A549 (cell line): ENCODE measurements around the gene PSMB10. TPM values are rescaled to one million over a fixed set of nuclear protein-coding genes. Genes with fewer than 3 reads are reported as not detected.
"Not testable (repeated sequence)": the region's sequence is repeated elsewhere in the genome, so short reads cannot be mapped to it uniquely, and the experiment has no call there.

Experiments used
- ATAC-seq, 2 experiments: fragments of 200-7000 bp in 1 of 2; fragments of >200 bp in 1 of 2; cut with Nextera tagmentation in 1 of 2; cut with Tn5 transposase in 1 of 2; 3 replicates each; pipeline versions ENCODE4 v1.8.0 to v1.9.1; 2018 to 2020; ENCODE audit warnings: mild to moderate bottlenecking in 1 of 2, moderate library complexity in 1 of 2
- CTCF ChIA-PET: fragments of 300-600 bp; sonication (Branson Sonifier 250); formaldehyde crosslinking; extraction: SDS; loops from one replicate; lab custom pipeline; 2021; ENCODE audit warnings: antibody characterized with exemption, inconsistent platforms; lab: Yijun Ruan, JAX
- POLR2A ChIA-PET: fragments of 350-600 bp; formaldehyde crosslinking; extraction: SDS; loops from one replicate; lab custom pipeline; 2021; ENCODE audit warnings: antibody characterized with exemption, inconsistent platforms; lab: Yijun Ruan, JAX
- DNase-seq, 2 experiments: peaks; one replicate each; pipeline versions ENCODE4 v3.0.0 to v3.0.0-alpha.2; 2011 to 2016; ENCODE audit warnings: low read depth in 1 of 2, low spot score in 1 of 2
- FAIRE-seq: peaks from 2 replicates; lab custom pipeline; 2011; peaks lifted over from hg19 to GRCh38; lab: Jason Lieb, UNC
- H3K27ac ChIP-seq, 2 experiments: fragments of >200 bp; sonication (Bioruptor Twin); formaldehyde crosslinking; 3 replicates each; pipeline ENCODE4 v1.5.1; 2016 to 2017
- H3K4me1 ChIP-seq: fragments of >200 bp; sonication (Bioruptor Twin); formaldehyde crosslinking; 3 replicates; pipeline ENCODE4 v1.6.1; 2016
- H3K4me2 ChIP-seq: fragments of >200 bp; sonication (Bioruptor Twin); formaldehyde crosslinking; 3 replicates; pipeline ENCODE4 v1.6.1; 2016
- H3K4me3 ChIP-seq: fragments of >200 bp; sonication (Bioruptor Twin); formaldehyde crosslinking; 3 replicates; pipeline ENCODE4 v1.5.1; 2016
- H3K9me3 ChIP-seq: fragments of >200 bp; sonication (Bioruptor Twin); formaldehyde crosslinking; 3 replicates; pipeline ENCODE4 v1.6.1; 2016
- CBX2 ChIP-seq: fragments of 200-600 bp; sonication (generic); IDR thresholded peaks from 2 replicates; pipeline ENCODE4 v1.6.1; 2016; ENCODE audit warnings: low read depth, mild to moderate bottlenecking, borderline replicate concordance
- CBX8 ChIP-seq: fragments of 200-600 bp; sonication (generic); IDR thresholded peaks from 2 replicates; pipeline ENCODE4 v1.6.1; 2016
- CEBPB ChIP-seq, 2 experiments: fragments of >200 bp in 1 of 2; sonication (Bioruptor Twin) in 1 of 2; formaldehyde crosslinking in 1 of 2; IDR thresholded peaks; 2 replicates each; pipeline ENCODE4 v1.6.1; 2012 to 2016
- EHF ChIP-seq: fragments of 250-450 bp; sonication (Bioruptor Pico); IDR thresholded peaks from 2 replicates; pipeline ENCODE4 v1.5.0; 2020; ENCODE audit warnings: mild to moderate bottlenecking
- ESRRA ChIP-seq: fragments of 150-350 bp; IDR thresholded peaks from 2 replicates; pipeline ENCODE4 v1.6.1; 2014; ENCODE audit warnings: mild to moderate bottlenecking, low read length, borderline replicate concordance
- FOSB ChIP-seq: fragments of 250-450 bp; sonication (Bioruptor Pico); IDR thresholded peaks from 2 replicates; pipeline ENCODE4 v1.5.0; 2020; ENCODE audit warnings: mild to moderate bottlenecking, moderate library complexity
- GATA3 ChIP-seq: IDR thresholded peaks from 2 replicates; pipeline ENCODE4 v1.6.1; 2012; ENCODE audit warnings: borderline replicate concordance
- HDAC2 ChIP-seq: fragments of 200-600 bp; sonication (generic); IDR thresholded peaks from 2 replicates; pipeline ENCODE4 v1.6.1; 2016
- HOXA7 ChIP-seq: fragments of 250-450 bp; sonication (Bioruptor Pico); IDR thresholded peaks from 2 replicates; pipeline ENCODE4 v1.5.0; 2020; ENCODE audit warnings: mild to moderate bottlenecking, moderate library complexity
- HOXB5 ChIP-seq: fragments of 250-450 bp; sonication (Bioruptor Pico); IDR thresholded peaks from 2 replicates; pipeline ENCODE4 v1.5.0; 2020; ENCODE audit warnings: mild to moderate bottlenecking, moderate library complexity
- MAFK ChIP-seq: fragments of 450-650 bp; IDR thresholded peaks from 2 replicates; pipeline ENCODE4 v1.6.1; 2014; ENCODE audit not compliant: partially characterized antibody
- NR3C1 ChIP-seq: fragments of >200 bp; sonication (Bioruptor Twin); formaldehyde crosslinking; IDR thresholded peaks from 3 replicates; pipeline ENCODE4 v1.6.1; 2017
- PHF8 ChIP-seq: fragments of 200-600 bp; sonication (generic); IDR thresholded peaks from 2 replicates; pipeline ENCODE4 v1.6.1; 2016; ENCODE audit warnings: low read depth, mild to moderate bottlenecking, antibody characterized with exemption, moderate library complexity, borderline replicate concordance
- POLR2A ChIP-seq: IDR thresholded peaks from 2 replicates; pipeline ENCODE4 v1.6.1; 2012; ENCODE audit warnings: mild to moderate bottlenecking, low read length
- RARB ChIP-seq: fragments of 250-450 bp; sonication (Bioruptor Pico); IDR thresholded peaks from 2 replicates; pipeline ENCODE4 v1.8.0; 2021; ENCODE audit warnings: mild to moderate bottlenecking, moderate library complexity
- RCOR1 ChIP-seq: fragments of 150-350 bp; IDR thresholded peaks from 2 replicates; pipeline ENCODE4 v1.6.1; 2014; ENCODE audit warnings: antibody characterized with exemption, low read length, low read depth
- RFX5 ChIP-seq: fragments of 450-650 bp; IDR thresholded peaks from 2 replicates; pipeline ENCODE4 v1.7.1; 2014; ENCODE audit warnings: antibody characterized with exemption, mild to moderate bottlenecking, moderate library complexity
- RNF2 ChIP-seq: fragments of 200-600 bp; sonication (generic); IDR thresholded peaks from 2 replicates; pipeline ENCODE4 v1.6.1; 2016; ENCODE audit warnings: low read depth, mild to moderate bottlenecking, antibody characterized with exemption, moderate library complexity, borderline replicate concordance
- SMC3 ChIP-seq: fragments of >200 bp; sonication (Bioruptor Twin); formaldehyde crosslinking; IDR thresholded peaks from 3 replicates; pipeline ENCODE4 v1.6.1; 2018; ENCODE audit warnings: inconsistent platforms
- ZFP36 ChIP-seq: fragments of 450-650 bp; IDR thresholded peaks from 2 replicates; pipeline ENCODE4 v1.6.1; 2014; ENCODE audit warnings: borderline replicate concordance; ENCODE audit not compliant: partially characterized antibody
- ZNF302 ChIP-seq: fragments of 250-450 bp; sonication (Bioruptor Pico); IDR thresholded peaks from 2 replicates; pipeline ENCODE4 v1.9.0; 2021; ENCODE audit warnings: inconsistent platforms, mild to moderate bottlenecking, moderate library complexity
- WGBS: methylation state at CpG from one replicate; pipeline ENCODE4 v1.1.6; 2017; ENCODE audit errors: missing lambda C conversion rate; 5-methylcytosine and 5-hydroxymethylcytosine counted together
- polyA plus RNA-seq, 4 experiments: library from polyadenylated mRNA; depleted of rRNA in 3 of 4; stranded (reverse); fragments of >200 nt; fragmentation: RNase III in 1 of 4; extraction: RNeasy Plus Mini Kit Qiagen cat#74134 plus additional on column Dnase treatment in 1 of 4; gene quantifications; 2 replicates in 3 of 4; 3 replicates in 1 of 4; pipeline ENCODE4 v1.2.3, GENCODE V29; 2011 to 2017
- TF ChIP-seq, protein P1 (sequence below): IDR thresholded peaks from 2 replicates; pipeline ENCODE4 v1.6.1; 2012; ENCODE audit warnings: low read depth, borderline replicate concordance
- TF ChIP-seq, protein P2 (sequence below): IDR thresholded peaks from 2 replicates; pipeline ENCODE4 v1.6.1; 2012
- TF ChIP-seq, protein P3 (sequence below): fragments of 450-650 bp; IDR thresholded peaks from 2 replicates; pipeline ENCODE4 v1.6.1; 2014; ENCODE audit warnings: antibody characterized with exemption
- TF ChIP-seq, protein P4 (sequence below): fragments of >200 bp; sonication (Bioruptor Twin); formaldehyde crosslinking; IDR thresholded peaks from 3 replicates; pipeline ENCODE4 v1.5.1; 2016
- TF ChIP-seq, protein P5 (sequence below): IDR thresholded peaks from 2 replicates; pipeline ENCODE4 v1.6.1; 2012
- TF ChIP-seq, protein P6 (sequence below): fragments of 250-450 bp; sonication (Bioruptor Pico); IDR thresholded peaks from 2 replicates; pipeline ENCODE4 v1.5.0; 2020; ENCODE audit warnings: low read depth, mild to moderate bottlenecking, moderate library complexity

PSMB10 gene
- polyA plus RNA-seq, 2 of the 4 experiments (the other 2 are of a cell fraction): 11.3 to 52.4 TPM

DNA sequence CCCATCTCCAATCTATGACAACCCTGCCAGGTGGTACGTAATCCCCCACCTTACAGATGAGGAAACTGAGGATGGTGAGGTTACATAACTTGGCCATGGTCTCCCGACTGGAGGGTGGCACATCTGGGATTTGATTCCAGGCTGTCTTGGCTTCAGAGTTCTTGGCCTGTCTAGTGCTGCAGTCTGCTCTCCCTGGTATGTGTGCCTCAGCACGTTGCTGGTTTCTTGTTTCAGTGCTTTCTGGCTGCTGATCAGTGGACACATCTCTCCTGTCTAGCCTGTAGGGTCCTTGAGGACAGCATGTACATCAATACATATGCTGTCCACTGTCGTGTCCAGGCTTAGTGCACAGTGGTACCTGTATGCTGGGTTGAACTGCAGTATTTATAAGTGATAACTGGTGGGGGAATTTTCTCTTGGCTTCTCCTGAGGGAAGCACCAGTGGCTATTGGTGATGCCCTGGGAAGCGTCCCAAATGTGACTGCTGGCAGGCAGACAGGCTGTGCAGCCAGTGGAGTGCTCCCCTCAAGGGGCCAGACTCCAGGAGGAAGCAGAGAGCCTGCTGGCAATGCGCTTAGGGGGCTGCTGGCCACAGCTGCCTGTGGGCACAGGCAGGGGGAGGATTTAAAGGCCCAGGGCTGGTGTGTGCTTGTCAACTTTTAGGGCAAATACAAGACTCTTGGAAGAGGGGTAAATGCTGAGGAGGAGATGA, 19.4 kb downstream of the PSMB10 start:
- 78% methylated on average over 6 of the region's 6 CpGs for WGBS
- ATAC-seq (peak; percentile 11 to 22; a peak in 2 of 6 replicates), DNase-seq (no peak)

DNA sequence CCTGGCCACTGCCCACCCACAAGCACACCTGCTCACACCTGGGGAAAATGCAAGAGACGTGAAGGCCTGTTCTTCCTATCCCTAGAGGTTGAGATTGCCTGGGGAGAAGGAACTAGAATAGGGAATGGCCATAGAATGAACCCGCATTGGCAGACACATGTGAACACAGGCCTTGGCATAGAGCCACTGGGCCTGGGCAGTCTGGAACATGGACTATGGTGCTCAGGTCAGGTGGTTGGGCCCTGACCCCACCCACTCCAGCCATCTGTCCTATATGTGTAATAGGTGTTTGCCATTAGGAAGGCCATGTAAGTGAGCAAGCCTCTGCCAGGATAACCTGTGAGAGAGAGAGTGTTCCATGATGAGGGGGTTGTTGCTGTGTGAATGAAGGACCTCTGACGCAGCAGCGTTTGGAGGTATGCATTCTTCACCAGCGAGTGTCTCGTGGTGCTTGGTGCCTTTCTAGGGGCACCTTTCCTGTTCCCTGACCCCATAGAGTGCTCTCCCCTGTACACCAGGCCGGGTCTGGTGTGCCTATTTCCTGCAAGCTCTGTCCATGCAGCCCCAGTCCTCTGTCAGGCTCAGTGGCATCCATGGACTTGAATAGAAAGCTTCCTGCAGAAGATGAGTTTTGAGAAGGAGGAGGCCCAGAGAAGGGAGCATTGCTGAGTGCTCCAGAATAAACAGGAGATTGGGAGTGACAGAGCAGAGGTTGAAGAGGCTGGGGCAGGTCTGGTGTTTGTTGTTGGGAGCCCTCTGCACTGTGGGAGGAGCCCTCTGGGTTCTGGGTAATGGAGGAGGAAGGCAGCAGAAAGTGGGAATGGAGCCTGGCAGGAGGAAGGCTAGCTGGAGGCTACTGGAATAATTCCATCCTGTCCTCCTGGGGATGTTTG, 20.6 kb downstream of the PSMB10 start:
- Histone ChIP-seq H3K27ac (no peak overlapping the region), H3K9me3 (no peaks in the 10 kb centered on the region), H3K4me2 (no peak overlapping the region), H3K4me1 (peaks cover 16% of the 10 kb centered on the region), H3K4me3 (no peak overlapping the region)
- no peak for TF ChIP-seq PHF8
- TF ChIP-seq HOXA7 (CRISPR knock-in tag): no peak
- no peak for TF ChIP-seq RARB (CRISPR knock-in tag)
- no peak for TF ChIP-seq SMC3
- TF ChIP-seq, protein P1, sequence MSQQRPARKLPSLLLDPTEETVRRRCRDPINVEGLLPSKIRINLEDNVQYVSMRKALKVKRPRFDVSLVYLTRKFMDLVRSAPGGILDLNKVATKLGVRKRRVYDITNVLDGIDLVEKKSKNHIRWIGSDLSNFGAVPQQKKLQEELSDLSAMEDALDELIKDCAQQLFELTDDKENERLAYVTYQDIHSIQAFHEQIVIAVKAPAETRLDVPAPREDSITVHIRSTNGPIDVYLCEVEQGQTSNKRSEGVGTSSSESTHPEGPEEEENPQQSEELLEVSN: no peak
- TF ChIP-seq RCOR1: no peak
- no peak for TF ChIP-seq HOXB5 (CRISPR knock-in tag)
- TF ChIP-seq, protein P2, sequence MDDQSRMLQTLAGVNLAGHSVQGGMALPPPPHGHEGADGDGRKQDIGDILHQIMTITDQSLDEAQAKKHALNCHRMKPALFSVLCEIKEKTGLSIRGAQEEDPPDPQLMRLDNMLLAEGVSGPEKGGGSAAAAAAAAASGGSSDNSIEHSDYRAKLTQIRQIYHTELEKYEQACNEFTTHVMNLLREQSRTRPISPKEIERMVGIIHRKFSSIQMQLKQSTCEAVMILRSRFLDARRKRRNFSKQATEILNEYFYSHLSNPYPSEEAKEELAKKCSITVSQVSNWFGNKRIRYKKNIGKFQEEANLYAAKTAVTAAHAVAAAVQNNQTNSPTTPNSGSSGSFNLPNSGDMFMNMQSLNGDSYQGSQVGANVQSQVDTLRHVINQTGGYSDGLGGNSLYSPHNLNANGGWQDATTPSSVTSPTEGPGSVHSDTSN: no peak
- TF ChIP-seq FOSB: no peak
- TF ChIP-seq, protein P3, sequence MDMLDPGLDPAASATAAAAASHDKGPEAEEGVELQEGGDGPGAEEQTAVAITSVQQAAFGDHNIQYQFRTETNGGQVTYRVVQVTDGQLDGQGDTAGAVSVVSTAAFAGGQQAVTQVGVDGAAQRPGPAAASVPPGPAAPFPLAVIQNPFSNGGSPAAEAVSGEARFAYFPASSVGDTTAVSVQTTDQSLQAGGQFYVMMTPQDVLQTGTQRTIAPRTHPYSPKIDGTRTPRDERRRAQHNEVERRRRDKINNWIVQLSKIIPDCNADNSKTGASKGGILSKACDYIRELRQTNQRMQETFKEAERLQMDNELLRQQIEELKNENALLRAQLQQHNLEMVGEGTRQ: no peak
- no peak for TF ChIP-seq GATA3
- no peak for TF ChIP-seq RFX5
- TF ChIP-seq, protein P4, sequence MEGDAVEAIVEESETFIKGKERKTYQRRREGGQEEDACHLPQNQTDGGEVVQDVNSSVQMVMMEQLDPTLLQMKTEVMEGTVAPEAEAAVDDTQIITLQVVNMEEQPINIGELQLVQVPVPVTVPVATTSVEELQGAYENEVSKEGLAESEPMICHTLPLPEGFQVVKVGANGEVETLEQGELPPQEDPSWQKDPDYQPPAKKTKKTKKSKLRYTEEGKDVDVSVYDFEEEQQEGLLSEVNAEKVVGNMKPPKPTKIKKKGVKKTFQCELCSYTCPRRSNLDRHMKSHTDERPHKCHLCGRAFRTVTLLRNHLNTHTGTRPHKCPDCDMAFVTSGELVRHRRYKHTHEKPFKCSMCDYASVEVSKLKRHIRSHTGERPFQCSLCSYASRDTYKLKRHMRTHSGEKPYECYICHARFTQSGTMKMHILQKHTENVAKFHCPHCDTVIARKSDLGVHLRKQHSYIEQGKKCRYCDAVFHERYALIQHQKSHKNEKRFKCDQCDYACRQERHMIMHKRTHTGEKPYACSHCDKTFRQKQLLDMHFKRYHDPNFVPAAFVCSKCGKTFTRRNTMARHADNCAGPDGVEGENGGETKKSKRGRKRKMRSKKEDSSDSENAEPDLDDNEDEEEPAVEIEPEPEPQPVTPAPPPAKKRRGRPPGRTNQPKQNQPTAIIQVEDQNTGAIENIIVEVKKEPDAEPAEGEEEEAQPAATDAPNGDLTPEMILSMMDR: no peak
- TF ChIP-seq, protein P5, sequence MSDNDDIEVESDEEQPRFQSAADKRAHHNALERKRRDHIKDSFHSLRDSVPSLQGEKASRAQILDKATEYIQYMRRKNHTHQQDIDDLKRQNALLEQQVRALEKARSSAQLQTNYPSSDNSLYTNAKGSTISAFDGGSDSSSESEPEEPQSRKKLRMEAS: no peak
- no peak for TF ChIP-seq ZNF302 (CRISPR knock-in tag)
- TF ChIP-seq CBX2: no peak
- TF ChIP-seq EHF: no peak
- no peak for TF ChIP-seq RNF2
- no peak for TF ChIP-seq MAFK
- ATAC-seq (no peak), DNase-seq (no peak), FAIRE-seq (no peak)
- CTCF ChIA-PET: interaction anchor here (0.6 to 22.2 kb wide), 7 partner anchors 9 to 395 kb away, joined by 3 to 370 read pairs (median 8); partner anchors contain the start of genes EDC4 and NRN1L
- POLR2A ChIA-PET: no interaction called here
- WGBS: 76% methylated on average over 7 of the region's 7 CpGs

More for the DNA sequence above, 19.4 kb downstream of the PSMB10 start:
- POLR2A ChIA-PET: interaction anchor here (1.0 kb wide), 2 partner anchors 18 to 111 kb away, joined by 3 to 5 read pairs; partner anchors contain the start of genes RANBP10 and TSNAXIP1
- CTCF ChIA-PET: interaction anchor here (0.6 to 22.2 kb wide), 9 partner anchors 9 to 101 kb away, joined by 3 to 370 read pairs (median 4); partner anchors contain the start of genes EDC4 and NRN1L
- peak overlapping the region; percentile 27; the same call in 2 of the 3 replicates for H3K4me2 ChIP-seq
- peak overlapping the region in 1 of 2 experiments; percentile 2; a peak in 1 of 6 replicates for H3K27ac ChIP-seq
- no peak for FAIRE-seq
- no peak for TF ChIP-seq NR3C1
- TF ChIP-seq, protein P3: no peak
- no peak for TF ChIP-seq EHF
- no peak for TF ChIP-seq ZFP36
- TF ChIP-seq, protein P6, sequence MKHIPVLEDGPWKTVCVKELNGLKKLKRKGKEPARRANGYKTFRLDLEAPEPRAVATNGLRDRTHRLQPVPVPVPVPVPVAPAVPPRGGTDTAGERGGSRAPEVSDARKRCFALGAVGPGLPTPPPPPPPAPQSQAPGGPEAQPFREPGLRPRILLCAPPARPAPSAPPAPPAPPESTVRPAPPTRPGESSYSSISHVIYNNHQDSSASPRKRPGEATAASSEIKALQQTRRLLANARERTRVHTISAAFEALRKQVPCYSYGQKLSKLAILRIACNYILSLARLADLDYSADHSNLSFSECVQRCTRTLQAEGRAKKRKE (CRISPR knock-in tag): no peak
- no peak for TF ChIP-seq RCOR1
- TF ChIP-seq ESRRA: no peak
- no peak for TF ChIP-seq HDAC2
- no peak for TF ChIP-seq CBX8
- TF ChIP-seq POLR2A: no peak
- TF ChIP-seq CEBPB (IDR thresholded peaks at IDR 0.05): no peak
- no peak overlapping the region for H3K4me3 ChIP-seq
- no peaks in the 10 kb centered on the region for H3K9me3 ChIP-seq
- H3K4me1 ChIP-seq: peaks cover 16% of the 10 kb centered on the region

DNA sequence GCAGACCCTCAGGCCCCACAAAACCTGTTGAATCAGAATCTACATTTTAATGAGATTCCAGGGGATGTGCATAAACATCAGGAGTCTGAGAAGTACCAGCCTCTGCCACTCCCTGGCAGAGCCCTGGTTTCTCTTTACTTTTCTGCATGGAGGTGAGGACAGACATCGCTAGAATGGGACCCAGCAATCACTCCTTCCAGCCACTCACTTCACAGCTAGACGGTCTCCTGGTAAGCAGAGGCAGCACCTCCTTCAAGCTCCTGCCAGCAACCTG, 21.2 kb downstream of the PSMB10 start:
- peaks cover 16% of the 10 kb centered on the region for H3K4me1 ChIP-seq
- H3K4me2 ChIP-seq, ATAC-seq, H3K9me3 ChIP-seq, DNase-seq, H3K27ac ChIP-seq, FAIRE-seq, H3K4me3 ChIP-seq: not testable (repeated sequence)
- ChIA-PET CTCF (interaction anchor here (0.6 to 8.7 kb wide), 6 partner anchors 9 to 394 kb away, joined by 3 to 49 read pairs (median 8); no protein-coding TSS in a partner anchor), POLR2A (interaction anchor here (0.6 kb wide), 1 partner anchor 20 kb away, joined by 3 read pairs; no protein-coding TSS in a partner anchor)
- 92% methylated on average over 2 of the region's 2 CpGs for WGBS
